NCI-H510A (cell line): ENCODE results near the gene FAH.
"Not testable (repeated sequence)": the region's sequence is repeated elsewhere in the genome, so short reads cannot be mapped to it uniquely, and the experiment has no call there.

Source experiments
- DNase-seq: peaks from one replicate; lab custom pipeline; 2025; lab: John Stamatoyannopoulos, UW

The FAH gene

GRCh38 chr15:80152896-80153876 lies at the start of gene FAH:
Gene FAH (plus strand): TSS chr15:80152999. CDS start chr15:80153055, 56 bp downstream.
- no peak for DNase-seq

- DNase-seq = no peak
These were observed 47.6 kb upstream of the FAH start for GRCh38 chr15:80105193-80105592.

DNA sequence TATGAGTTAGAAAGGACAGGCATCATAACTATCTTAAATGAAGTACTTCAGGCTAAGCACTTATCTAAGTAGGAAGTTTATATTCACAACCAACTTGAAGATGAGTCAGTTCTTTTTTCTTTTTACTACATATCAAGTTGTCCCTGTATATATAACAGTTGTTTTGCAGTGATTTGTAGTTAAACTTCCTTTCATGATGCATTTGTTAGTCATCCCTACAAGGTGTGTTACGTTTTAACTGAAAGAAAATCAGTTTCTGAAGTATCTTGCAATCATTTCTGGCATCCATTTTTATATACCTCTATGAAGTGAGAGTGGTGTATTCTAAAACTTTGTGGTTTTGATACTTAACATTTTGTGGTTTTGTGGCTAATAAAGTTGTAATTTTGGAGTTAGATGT lies 47.2 kb upstream of the FAH start:
- no peak for DNase-seq

DNA sequence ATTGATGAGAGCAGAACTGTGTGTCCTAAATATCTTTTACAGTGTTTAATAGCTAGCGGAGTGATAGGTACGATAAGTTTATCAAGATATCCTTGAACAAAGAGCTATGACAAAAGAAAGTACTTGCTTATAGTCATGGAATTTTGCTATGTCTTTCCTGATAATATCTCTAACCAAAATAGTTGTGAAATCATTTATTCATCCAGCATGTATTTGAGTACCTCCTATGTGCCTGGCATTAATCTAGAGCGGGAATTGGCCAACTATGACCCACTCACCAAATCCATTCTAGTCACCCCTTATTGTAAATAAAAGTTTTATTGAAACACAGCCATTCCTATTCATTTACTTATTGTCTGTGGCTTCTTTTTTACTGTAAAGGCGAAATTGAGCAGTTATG lies 46.7 kb upstream of the FAH start:
- DNase-seq = no peak

GRCh38 chr15:80107204-80107603 lies 45.6 kb upstream of the FAH start:
- DNase-seq = no peak

- DNase-seq = no peak
These were observed 45.0 kb upstream of the FAH start for GRCh38 chr15:80107774-80108173.

DNA sequence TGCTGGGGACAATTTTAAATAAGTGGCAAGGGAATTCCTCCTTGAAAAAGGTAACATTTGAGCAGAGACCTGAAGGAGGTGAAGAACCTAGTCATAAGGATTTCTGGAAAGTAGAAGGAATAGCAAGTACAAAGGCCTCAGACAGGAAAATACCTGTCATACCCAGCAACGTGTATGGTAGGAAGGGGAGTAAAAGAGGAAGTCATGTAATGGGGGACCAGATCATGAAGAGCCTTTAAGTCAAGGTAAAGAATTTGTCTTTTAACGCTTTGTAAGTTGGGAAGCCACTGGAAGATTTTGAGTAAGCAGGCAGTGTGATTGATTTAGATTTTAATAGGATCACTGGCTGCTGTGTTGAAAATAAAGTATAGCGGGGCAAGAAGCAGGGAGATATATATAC lies 43.4 kb upstream of the FAH start:
- DNase-seq = no peak

DNA sequence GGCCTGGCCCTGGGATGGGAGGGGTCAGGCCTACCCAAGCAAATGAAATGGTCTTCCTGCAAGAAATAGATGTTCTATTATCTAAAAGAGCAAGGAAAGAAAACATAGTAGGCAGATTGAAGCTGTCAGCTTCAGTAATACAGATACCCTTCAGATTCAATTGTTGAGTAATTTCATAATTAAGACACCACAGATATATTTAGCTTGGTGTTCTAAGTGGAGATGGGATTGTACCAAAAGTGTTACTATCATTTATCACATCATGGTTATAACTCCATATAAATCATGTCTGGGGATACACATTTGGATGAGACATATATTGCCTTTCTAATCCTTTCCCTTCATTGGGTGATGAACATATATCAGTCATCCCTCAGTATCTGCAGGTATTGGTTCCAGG lies 41.9 kb upstream of the FAH start:
- DNase-seq = no peak

DNA sequence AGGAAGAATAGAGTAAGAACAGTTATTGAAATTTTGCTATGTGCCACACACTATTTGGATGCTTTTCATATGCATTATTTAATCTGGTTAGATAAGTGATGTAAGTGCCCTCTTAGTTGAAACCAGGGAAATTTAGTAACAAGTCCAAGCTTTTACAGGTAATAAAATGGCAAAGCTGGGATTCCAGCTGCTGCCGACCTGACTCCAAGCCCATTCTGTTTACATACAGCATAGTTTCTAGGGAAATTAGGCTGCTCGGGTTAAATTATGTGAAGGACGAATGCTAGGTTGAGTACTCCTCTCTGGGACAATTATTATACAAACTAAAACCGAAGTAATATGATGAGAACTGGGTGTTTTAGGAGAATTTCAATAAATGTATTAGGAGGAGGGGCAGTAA lies 38.7 kb upstream of the FAH start:
- no peak for DNase-seq

DNA sequence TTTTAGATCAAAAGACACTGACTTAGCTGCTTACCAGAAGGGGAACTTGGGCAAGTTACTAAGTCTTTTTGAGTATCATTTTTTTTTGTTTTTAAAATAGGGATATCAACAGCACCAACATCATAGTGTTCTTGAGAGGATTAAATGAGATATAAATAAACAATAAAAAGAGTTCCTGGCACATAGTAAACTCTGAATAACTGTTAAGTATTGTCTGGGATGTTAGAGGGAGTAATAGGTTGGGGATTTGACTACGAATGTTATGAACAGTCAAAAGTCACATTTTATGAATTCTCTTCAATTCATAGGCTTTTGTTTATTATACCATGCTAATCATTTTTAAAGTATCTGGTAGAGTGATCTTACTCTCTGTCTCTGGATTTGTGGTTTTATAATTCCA lies 37.8 kb upstream of the FAH start:
- DNase-seq = no peak

- DNase-seq = no peak
These were observed 33.8 kb upstream of the FAH start for GRCh38 chr15:80118956-80119355.

- no peak for DNase-seq
These were observed 32.2 kb upstream of the FAH start for GRCh38 chr15:80120636-80121035.

DNA sequence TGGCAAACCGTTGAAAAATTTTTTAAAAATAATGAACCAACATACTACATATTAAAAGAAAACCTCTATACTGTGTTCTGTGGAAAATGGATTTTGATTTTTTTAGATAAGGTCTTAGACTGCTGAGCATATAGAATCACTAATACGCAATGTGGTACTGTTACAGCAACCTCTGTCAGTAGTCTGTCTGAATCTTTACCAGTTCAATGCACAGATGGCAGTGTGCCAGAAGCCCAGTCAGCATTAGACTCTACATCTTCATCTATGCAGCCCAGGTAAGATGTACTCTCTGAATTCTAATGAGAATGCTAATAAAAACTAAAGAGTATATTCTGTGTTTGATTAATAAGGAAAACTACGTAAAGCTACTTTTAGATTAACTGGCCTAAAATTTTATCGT lies 31.3 kb upstream of the FAH start:
- DNase-seq = no peak

- DNase-seq = no peak
These were observed 29.8 kb upstream of the FAH start for GRCh38 chr15:80123034-80123433.

- DNase-seq = not testable (repeated sequence)
These were observed 25.5 kb upstream of the FAH start for GRCh38 chr15:80127253-80127652.

GRCh38 chr15:80127911-80128310 lies 24.9 kb upstream of the FAH start:
- no peak for DNase-seq

DNA sequence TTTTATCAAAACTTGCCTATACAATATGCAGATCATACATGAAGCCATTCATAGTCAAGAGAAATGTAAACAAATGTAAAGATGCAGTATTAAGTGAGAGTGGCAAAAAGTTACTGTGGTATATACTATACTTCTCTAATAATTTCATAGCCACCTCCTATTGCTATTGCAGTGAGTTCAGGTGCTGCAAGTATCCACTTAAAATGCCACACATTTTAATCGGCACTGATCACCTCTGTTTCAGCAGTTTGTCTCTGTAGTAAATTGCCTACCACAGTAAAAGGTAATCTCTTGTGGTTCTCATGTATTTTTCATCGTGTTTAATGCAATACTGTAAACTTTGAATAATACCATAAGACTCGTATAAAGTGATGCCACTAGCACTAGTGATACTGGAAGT lies 20.4 kb upstream of the FAH start:
- DNase-seq = no peak

DNA sequence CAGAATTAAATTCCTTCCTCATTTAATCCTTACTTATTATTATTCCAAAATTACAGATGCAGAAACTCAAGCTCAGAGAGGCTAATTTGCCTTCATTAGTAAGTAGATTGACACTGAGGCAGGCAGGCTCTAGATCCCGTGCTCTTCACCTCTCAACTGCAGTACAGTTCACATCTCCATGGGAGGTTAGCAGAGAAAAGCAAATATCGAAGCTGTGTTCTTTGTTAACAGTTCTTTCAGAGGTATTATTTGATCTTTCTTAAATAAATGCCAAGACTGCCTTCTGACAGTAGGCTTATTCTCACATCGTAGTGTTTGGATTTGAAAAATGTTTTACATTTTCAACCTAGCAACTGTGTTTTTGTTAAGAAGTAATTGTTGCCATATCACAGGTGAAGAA lies 15.9 kb upstream of the FAH start:
- no peak for DNase-seq

GRCh38 chr15:80138961-80139360 lies 13.8 kb upstream of the FAH start:
- no peak for DNase-seq

DNA sequence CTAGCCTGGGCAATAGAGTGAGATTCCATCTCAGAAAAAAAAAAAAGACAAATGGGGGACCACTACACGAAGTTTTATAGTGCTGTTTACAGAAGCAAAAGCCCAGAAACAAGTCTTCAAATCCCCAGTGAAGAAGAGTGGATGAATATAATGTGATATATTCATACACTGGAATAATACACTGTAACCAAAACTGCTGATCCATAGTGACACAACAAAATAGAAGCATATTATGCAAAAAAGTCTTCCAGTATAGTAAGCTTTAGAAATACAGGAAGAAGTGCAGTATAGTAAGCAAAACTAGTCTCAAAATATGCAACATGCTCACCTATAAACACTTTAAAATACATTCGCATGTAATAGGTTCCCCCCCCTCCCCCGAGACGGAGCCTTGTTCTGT lies 11.9 kb upstream of the FAH start:
- DNase-seq = no peak

GRCh38 chr15:80141916-80142598 lies 10.7 kb upstream of the FAH start:
- no peak for DNase-seq

DNA sequence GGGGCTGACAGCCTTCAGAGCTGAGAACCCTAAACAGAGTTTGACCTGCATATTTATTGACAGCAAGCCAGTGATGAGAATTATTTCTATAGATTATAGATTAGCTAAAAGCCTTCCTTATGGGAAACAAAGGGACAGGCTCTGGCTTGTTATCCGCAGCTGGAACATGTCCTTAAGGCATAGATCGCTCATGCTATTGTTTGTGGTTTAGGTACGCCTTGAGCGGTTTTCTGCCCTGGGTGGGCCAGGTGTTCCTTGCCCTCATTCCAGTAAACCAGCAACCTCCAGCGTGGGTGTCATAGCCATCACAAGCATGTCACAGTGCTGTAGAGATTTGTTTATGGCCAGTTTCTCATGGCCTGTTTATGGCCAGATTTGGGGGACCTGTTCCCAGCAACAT lies 10.2 kb upstream of the FAH start:
- no peak for DNase-seq

DNA sequence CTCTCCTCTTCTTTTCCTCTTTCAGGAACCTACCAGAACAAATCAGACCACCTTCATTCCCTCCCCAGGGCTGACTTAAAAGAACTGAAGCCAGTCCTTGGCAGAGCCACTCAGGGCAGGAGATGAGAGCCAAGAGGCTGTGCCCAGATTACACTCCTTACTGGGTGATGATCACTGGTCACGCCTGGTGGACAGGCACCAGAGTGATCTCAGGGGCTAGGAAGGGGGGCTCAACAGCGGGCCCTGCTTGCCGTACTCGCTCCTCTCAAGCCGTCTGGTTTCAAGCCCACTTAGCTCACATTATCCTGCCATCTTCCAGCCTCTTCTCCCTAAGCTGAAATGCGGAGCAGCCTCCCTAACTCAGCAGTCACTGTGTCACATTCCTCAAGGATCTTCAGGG lies 1.7 kb upstream of the FAH start:
- no peak for DNase-seq
